Superior temporal gyrus (tissue), 1 donor: Measurements from ENCODE around the gene UGT1A4.
A peak's percentile ranks its signal among the peaks of the same experiment; 100 is the strongest.
"Not testable (repeated sequence)": the region's sequence is repeated elsewhere in the genome, so short reads cannot be mapped to it uniquely, and the experiment has no call there.

ENCODE experiments used
- DNase-seq: peaks from one replicate; pipeline ENCODE4 v3.0.0-alpha.2; 2016; ENCODE audit errors: extremely low spot score

Gene UGT1A4

DNA sequence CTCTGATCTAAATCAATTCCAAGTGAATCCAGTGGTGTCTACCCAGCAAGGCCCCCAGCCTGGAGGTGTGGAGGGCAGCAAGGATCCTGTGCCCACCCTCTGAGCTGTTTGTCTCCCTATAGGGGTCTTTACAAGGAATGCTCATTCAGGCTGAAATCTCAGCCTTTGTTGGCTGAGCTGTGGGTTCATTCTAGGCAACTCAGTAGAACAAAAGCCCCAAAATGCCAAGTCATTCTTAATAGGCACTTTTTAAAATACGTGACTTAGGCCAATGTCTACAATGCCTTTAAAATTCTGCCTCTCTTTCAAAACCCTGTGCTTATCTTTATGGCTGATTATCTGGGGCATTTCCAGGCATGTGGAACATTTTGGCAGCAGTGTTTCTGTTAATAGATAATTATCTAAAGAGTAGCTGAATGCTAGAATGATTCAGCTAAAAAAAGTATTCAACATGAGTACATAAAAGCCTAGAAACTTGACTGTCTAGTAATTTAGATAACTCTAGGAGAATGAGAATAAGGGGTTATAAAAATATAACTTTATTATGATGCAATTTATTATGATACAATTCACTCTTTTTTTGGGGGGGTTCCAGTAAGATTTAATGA lies 18.4 kb upstream of the UGT1A4 start:
- DNase-seq: peak; percentile 17

DNA sequence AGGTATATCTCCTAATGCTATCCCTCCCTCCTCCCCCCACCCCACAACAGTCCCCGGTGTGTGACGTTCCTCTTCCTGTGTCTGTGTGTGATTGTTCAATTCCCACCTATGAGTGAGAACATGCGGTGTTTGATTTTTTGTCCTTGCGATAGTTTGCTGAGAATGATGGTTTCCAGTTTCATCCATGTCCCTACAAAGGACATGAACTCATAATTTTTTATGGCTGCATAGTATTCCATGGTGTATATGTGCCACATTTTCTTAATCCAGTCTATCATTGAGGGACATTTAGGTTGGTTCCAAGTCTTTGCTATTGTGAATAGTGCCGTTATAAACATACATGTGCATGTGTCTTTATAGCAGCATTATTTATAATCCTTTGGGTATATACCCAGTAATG lies 17.7 kb upstream of the UGT1A4 start:
- DNase-seq: not testable (repeated sequence)

DNA sequence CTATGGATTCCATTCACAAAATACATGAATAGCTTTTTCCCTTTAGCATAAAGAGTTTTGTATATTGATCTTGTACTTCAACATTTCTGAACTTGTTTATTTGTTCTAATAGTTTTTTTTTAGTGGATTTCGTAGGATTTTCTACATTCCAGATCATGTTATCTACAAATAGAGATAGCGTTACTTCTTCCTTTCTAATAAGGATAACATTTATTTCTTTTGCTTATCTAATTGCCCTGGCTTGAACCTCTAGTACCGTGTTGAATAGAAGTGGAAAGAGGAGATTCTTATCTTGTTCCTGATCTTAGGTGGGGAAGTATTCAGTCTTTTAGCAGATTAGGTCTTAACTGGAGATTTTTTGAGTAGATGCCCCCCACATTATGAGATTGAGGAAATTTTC lies 16.3 kb upstream of the UGT1A4 start:
- DNase-seq: no peak

- DNase-seq: no peak
Observed at GRCh38 chr2:233705911-233706506, 12.5 kb upstream of the UGT1A4 start.

DNA sequence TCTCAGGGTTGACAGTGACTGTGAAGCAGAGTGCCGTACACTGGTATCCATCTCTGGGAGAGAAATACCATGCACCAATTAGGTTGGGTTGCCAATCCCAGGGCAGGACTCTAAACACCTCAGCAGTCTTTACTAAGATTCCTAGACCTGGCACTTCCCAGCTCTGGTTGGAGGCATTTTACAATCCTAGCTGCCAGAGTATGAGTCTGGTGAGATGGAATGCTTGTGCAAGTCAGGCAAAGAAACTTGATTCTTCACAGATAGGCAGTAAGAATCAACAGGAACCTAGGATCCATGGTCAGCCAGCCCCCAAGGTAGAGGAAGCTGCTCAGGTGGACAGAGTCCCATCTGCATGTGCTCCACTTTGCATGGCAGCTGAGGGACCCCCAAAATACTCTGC lies 11.8 kb upstream of the UGT1A4 start:
- DNase-seq: no peak

- no peak for DNase-seq
Observed at GRCh38 chr2:233707940-233708644, 10.4 kb upstream of the UGT1A4 start.

GRCh38 chr2:233708942-233709341 lies 9.6 kb upstream of the UGT1A4 start:
- no peak for DNase-seq

- peak; percentile 74 for DNase-seq
Observed at GRCh38 chr2:233711312-233712008, 7.1 kb upstream of the UGT1A4 start.

DNA sequence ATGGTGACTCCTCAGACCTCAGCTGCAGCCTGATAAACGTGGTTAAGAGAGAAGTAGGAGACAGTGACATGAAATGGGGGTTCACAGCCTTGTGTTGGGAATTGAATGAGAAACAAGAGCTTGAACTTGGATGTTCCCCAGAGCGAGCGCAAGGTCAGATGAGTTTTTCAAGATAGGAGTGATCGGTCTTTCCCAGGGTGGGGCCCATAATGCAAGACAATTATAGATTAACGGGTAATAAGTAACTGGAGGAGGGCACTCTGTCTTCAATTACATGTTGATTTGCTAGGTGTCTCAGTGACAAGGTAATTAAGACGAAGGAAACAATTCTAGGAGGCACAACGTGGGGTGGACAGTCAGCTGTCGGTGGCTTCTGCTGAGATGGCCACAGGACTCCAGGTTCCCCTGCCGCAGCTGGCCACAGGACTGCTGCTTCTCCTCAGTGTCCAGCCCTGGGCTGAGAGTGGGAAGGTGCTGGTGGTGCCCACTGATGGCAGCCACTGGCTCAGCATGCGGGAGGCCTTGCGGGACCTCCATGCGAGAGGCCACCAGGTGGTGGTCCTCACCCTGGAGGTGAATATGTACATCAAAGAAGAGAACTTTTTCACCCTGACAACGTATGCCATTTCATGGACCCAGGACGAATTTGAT lies 5.8 kb upstream of the UGT1A4 start, which contains the start of gene UGT1A5:
UGT1A5 (plus strand) TSS at position 297 of the 651 bp plus-strand sequence; CDS start at position 382, 85 bp downstream.
- no peak for DNase-seq

DNA sequence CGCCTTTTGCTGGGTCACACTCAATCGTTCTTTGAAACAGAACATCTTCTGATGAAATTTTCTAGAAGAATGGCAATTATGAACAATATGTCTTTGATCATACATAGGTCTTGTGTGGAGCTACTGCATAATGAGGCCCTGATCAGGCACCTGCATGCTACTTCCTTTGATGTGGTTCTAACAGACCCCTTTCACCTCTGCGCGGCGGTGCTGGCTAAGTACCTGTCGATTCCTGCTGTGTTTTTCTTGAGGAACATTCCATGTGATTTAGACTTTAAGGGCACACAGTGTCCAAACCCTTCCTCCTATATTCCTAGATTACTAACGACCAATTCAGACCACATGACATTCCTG lies 5.3 kb upstream of the UGT1A4 start:
- no peak for DNase-seq

GRCh38 chr2:233714121-233714520 lies 4.4 kb upstream of the UGT1A4 start:
- DNase-seq: no peak

DNA sequence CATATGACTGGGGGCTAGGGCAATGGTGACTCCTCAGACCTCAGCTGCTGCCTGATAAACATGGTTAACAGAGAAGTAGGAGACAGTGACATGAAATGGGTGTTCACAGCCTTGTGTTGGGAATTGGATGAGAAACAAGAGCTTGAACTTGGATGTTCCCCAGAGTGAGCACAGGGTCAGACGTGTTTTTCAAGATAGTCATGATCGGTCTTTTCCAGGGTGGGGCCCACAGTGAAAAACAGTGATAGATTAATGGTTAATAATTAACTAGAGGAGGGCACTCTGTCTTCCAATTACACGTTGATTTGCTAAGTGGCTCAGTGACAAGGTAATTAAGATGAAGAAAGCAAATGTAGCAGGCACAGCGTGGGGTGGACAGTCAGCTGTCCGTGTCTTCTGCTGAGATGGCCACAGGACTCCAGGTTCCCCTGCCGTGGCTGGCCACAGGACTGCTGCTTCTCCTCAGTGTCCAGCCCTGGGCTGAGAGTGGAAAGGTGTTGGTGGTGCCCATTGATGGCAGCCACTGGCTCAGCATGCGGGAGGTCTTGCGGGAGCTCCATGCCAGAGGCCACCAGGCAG lies 10.3 kb downstream of the UGT1A4 start, which contains the start of gene UGT1A3:
UGT1A3 (plus strand) TSS at position 320 of the 579 bp plus-strand sequence; CDS start at position 405, 85 bp downstream.
- DNase-seq: no peak

DNA sequence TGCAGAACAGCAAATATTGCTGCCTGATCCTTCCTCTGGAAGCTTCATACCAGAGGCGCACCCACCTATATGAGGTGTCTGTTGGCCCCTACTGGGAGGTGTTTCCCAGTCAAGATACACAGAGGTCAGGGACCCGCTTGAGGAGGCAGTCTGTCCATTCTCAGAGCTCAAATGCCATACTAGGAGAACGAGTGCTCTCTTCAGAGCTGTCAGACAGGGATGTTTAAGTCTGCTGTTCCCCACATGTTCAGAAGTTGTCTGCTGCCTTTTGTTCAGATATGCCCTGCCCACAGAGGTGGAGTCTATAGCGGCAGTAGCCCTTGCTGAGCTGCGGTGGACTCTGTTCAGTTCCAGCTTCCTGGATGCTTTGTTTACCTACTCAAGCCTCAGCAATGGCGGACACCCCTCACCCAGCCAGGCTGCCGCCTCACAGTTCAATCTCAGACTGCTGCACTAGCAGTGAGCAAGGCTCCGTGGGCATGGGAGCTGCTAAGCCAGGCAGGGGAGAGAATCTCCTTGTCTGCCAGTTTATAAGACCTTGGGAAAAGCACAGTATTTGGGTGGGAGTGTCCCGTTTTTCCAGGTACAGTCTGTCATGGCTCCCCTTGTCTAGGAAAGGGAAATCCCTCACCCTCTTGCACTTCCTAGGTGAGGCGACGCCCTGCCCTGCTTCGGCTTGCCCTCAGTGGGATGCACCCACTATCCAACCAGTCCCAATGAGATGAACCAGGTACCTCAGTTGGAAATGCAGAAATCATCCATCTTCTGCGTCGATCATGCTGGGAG lies 18.5 kb downstream of the UGT1A4 start:
- not testable (repeated sequence) for DNase-seq

DNA sequence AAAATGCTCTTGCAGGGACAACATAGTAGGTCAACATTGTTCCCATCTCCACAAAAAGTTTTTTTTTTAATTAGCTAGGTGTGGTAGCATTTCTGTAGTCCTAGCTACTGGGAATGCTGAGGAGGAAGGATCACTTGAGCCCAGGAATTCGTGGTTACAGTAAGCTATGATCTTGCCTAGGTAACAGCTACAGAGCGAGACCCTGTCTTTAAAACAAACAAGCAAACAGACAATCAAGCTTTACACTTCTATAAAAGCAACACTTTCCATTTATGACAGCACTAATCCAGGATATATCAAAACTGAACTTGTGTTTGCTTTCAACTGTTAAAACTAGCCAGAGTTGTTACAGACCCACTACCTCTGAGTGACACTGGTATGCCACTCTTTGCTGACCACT lies 22.3 kb downstream of the UGT1A4 start:
- no peak for DNase-seq

DNA sequence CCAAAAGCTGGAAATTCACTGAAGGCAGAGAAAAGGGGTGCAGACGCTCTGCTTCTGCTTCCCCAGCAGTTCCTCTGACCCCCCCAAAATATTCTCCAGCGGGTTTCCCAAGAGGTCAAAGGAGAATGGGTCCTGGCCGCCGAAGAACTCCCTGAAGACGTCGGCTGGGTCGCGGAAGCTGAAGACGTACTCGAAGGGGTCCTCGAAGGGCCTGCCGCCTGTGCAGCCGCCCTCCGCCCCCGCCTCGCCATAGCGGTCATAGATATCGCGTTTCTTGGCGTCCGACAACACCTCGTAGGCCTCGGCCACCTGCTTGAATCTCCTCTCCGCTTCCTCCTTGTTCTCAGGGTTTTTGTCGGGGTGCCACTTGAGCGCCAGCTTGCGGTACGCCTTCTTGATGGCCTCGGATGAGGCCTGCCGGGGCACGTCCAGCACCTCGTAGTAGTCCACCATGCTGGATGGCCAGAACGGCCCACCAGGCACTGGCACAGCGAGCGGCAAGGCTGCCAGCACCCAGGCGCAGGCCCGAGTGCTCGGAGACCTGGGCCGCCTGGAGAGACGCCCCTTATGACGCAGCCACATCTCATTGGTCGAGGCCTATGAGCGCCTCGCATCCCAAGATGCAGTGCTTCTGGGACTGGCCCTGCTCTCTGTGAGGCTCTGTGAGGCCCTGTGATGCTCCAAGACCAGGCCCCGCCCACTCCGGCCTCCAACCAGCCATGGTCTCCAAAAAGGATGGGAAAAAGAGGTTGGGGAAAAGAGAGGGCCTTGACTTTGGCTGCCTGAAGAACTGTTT lies 25.1 kb downstream of the UGT1A4 start:
- no peak for DNase-seq

GRCh38 chr2:233745073-233745755 lies 26.7 kb downstream of the UGT1A4 start:
- no peak for DNase-seq

DNA sequence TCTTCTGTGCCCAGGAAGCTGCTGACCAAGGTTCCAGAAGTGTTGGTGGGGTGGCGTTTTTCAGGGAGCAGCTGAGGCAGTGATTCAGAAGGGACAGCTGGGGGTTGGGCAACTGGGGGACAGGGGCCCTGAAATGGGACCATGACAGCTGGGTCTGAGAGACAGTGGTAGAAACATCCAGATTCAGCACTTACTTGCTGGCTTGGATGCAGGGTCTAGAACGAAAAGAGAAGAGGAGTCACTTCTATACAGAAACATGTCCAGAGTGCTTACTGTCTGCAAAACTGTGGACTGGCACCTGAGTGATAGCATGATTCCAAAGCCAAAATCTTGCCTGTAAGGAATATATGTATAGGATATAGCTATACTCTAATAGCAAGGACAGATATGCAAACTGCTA lies 27.3 kb downstream of the UGT1A4 start:
- not testable (repeated sequence) for DNase-seq

DNA sequence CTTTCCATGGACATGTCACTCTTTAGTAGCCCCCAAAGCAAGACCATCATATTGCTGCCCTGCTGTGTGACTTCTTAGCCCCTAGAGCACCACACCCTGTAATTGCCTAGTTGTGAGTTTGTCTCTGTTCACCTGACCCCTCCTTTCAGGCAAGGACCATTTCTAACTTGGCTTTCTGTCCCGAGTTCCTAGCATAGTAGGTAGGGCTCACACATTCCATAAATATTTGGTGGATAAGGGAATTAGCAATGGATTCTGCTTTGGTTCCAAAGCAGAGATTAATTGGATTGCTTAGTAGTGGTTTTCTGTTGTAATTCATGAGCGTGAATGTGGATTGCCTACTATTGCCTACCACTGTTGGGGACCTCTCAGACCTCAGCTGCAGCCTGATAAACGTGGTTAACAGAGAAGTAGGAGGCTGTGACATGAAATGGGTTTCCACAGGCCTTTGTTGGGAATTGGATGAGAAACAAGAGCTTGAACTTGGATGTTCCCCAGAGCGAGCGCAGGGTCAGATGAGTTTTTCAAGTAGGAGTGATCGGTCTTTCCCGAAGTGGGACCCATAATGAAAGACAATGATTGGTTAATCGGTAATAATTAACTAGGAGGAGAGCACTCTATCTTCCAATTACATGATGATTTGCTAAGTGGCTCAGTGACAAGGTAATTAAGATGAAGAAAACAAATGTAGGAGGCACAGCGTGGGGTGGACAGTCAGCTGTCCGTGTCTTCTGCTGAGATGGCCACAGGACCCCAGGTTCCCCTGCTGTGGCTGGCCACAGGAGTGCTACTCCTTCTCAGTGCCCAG lies 28.1 kb downstream of the UGT1A4 start:
- DNase-seq: no peak

GRCh38 chr2:233747283-233747544 lies 28.7 kb downstream of the UGT1A4 start:
- no peak for DNase-seq
